BE2C (cell line): ENCODE measurements around the gene DDX59.

Experiments
- DNase-seq: peaks from one replicate; pipeline ENCODE4 v3.0.0-alpha.2; 2020
- H3K27me3 ChIP-seq: fragments of 250-450 bp; sonication (Bioruptor Pico); 2 replicates; pipeline ENCODE4 v1.5.1; 2020; ENCODE audit warnings: mild to moderate bottlenecking
- H3K36me3 ChIP-seq: fragments of 250-450 bp; sonication (Bioruptor Pico); 2 replicates; pipeline ENCODE4 v1.5.1; 2020; ENCODE audit warnings: mild to moderate bottlenecking
- H3K4me1 ChIP-seq: fragments of 250-450 bp; sonication (Bioruptor Pico); 2 replicates; pipeline ENCODE4 v1.5.1; 2020
- H3K4me3 ChIP-seq: 2 replicates; pipeline ENCODE4 v1.5.1; 2011; ENCODE audit warnings: low read depth, low read length
- H3K9me3 ChIP-seq: fragments of 250-450 bp; sonication (Bioruptor Pico); 2 replicates; pipeline ENCODE4 v1.5.1; 2020
- TF ChIP-seq, protein P1 (sequence below): IDR thresholded peaks from 2 replicates; pipeline ENCODE4 v1.5.1; 2012; ENCODE audit warnings: mild to moderate bottlenecking, low read depth, low read length

The DDX59 gene

DNA sequence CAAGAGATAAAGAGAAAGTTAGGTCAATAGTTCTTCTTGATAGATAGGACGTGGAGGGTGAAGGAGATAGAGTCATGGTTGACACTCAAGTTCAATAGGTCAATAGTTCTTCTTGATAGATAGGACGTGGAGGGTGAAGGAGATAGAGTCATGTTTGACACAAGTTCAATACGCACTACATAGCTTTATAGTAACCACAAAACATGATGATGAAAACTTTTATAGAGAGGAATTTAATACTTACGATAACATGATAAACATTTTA lies 5.8 kb upstream of the DDX59 start:
- H3K9me3 ChIP-seq: no peaks in the 10 kb centered on the region
- no peaks in the 10 kb centered on the region for H3K36me3 ChIP-seq
- TF ChIP-seq, protein P1, sequence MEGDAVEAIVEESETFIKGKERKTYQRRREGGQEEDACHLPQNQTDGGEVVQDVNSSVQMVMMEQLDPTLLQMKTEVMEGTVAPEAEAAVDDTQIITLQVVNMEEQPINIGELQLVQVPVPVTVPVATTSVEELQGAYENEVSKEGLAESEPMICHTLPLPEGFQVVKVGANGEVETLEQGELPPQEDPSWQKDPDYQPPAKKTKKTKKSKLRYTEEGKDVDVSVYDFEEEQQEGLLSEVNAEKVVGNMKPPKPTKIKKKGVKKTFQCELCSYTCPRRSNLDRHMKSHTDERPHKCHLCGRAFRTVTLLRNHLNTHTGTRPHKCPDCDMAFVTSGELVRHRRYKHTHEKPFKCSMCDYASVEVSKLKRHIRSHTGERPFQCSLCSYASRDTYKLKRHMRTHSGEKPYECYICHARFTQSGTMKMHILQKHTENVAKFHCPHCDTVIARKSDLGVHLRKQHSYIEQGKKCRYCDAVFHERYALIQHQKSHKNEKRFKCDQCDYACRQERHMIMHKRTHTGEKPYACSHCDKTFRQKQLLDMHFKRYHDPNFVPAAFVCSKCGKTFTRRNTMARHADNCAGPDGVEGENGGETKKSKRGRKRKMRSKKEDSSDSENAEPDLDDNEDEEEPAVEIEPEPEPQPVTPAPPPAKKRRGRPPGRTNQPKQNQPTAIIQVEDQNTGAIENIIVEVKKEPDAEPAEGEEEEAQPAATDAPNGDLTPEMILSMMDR: no peak
- peaks cover 5% of the 10 kb centered on the region; the same call in 1 of the 2 replicates for H3K4me1 ChIP-seq
- DNase-seq: no peak
- H3K4me3 ChIP-seq: no peak overlapping the region
- H3K27me3 ChIP-seq: no peaks in the 10 kb centered on the region

DNA sequence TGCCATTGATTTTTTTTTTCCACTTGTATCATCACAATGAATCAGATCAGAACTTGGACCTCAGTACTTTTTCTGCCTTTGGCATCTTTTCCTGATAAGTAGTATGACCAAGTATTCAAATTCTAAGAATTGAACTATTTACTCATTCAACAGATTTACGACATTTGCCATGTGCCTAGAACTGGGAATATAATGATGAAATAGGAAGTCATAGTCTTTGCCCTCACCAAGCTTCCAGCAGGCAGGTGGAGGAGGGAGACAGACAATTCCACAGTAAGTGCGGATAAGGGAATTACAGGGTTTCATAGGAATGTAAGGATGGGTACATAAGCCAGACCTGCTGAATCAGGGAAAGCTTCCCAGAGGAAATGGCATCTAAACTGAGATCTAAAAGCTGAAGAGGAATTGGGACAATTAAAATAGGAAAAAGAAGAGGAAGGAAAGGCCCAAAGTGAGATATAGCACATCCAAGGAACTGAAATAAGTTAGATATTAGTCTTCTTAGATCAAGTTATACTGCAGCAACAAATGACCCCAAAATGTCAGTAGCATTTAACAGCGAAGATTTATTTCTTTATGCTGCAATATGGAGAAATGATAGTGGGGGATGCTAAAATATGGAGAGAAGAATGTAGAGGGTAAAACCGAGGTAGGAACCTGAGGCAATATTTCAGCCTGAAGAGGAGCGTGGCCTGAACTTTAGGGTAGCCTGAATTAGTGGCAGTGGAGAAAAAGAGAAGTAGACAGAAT lies 5.3 kb upstream of the DDX59 start:
- Histone ChIP-seq H3K36me3 (no peaks in the 10 kb centered on the region), H3K4me1 (peaks cover 5% of the 10 kb centered on the region; the same call in 1 of the 2 replicates), H3K4me3 (no peak overlapping the region), H3K27me3 (no peaks in the 10 kb centered on the region), H3K9me3 (no peaks in the 10 kb centered on the region)
- no peak for DNase-seq
- TF ChIP-seq, protein P1: no peak

- Histone ChIP-seq H3K9me3 (no peaks in the 10 kb centered on the region), H3K4me3 (no peak overlapping the region), H3K27me3 (no peaks in the 10 kb centered on the region), H3K4me1 (peaks cover 5% of the 10 kb centered on the region; the same call in 1 of the 2 replicates), H3K36me3 (no peaks in the 10 kb centered on the region)
- no peak for DNase-seq
- TF ChIP-seq, protein P1: no peak
Observed at GRCh38 chr1:200673952-200674823, 4.5 kb upstream of the DDX59 start.

GRCh38 chr1:200671235-200671786 lies 1.6 kb upstream of the DDX59 start:
- Histone ChIP-seq H3K36me3 (peaks cover 1% of the 10 kb centered on the region), H3K27me3 (no peaks in the 10 kb centered on the region), H3K4me3 (peak overlapping the region; percentile 75; the same call in 1 of the 2 replicates), H3K4me1 (peaks cover 5% of the 10 kb centered on the region; the same call in 1 of the 2 replicates), H3K9me3 (no peaks in the 10 kb centered on the region)
- TF ChIP-seq, protein P1: no peak
- no peak for DNase-seq

DNA sequence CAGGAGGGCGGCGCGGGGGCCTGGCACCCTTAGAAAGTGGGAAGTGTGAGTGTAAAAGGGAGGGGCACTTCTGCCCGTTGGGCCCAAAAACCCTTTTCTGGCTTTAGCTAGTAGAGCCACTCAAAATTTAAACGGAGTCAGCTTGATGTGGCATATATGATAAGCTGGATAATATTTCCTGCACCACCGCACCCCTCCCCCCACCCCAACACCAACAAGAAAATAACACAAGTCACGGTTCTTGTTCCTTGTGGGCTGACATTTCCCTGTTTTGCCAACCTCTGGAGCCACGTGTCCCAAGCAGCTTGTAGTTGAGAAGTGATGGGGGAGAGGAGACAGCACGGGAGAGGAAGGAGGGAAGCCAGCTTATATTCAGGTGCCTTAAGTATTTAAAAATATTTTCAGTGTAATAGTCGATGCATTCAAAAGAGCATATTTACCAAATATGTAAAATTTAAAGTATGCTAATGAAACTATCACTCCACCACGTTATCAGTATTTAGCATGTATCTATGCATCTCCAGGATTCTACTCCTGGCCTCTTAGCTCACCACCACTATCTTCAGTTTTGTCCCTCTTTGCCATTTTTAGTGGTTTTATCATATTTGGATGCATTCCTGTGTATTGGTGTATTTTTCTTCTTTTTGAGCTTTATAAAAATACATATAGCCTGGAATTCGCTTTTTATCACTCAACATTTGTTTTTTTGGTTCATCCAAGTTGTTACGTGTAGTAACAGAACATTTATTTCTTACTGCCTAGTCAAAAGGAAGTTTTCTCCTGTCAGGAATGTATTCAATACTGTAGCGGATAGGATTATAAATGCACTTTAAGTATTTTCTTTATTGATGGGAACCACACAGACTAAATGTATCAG lies 773 bp upstream of the DDX59 start:
- Histone ChIP-seq H3K27me3 (no peaks in the 10 kb centered on the region), H3K36me3 (peaks cover 8% of the 10 kb centered on the region), H3K4me3 (peak overlapping the region; percentile 75), H3K9me3 (no peaks in the 10 kb centered on the region), H3K4me1 (peaks cover 5% of the 10 kb centered on the region; the same call in 1 of the 2 replicates)
- TF ChIP-seq, protein P1: no peak
- DNase-seq: peak; percentile 63
